ENCODE measurements around the gene PKHD1.

DNA sequence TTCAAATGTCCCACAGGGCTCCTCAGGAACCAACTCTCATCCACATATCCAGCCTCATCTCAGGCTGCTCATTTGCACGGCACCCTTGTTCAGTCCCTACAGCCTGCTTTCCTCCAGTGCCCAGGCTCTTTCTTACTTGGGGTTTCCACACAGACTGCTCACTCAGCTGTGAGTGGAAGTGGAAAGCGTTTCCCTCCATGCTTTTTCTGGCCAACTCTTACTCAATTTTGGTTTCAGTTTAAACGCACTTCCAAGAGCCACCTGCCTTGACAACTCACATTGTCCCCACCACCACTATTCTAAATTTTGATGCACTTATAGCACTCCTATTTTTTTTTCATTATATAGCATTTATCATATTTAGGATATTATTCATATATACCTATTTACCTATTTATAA, 367.1 kb downstream of the PKHD1 start:
- TF ChIP-seq EP300 (IDR thresholded peaks at IDR 0.05): no peak
- TF ChIP-seq, protein P1, sequence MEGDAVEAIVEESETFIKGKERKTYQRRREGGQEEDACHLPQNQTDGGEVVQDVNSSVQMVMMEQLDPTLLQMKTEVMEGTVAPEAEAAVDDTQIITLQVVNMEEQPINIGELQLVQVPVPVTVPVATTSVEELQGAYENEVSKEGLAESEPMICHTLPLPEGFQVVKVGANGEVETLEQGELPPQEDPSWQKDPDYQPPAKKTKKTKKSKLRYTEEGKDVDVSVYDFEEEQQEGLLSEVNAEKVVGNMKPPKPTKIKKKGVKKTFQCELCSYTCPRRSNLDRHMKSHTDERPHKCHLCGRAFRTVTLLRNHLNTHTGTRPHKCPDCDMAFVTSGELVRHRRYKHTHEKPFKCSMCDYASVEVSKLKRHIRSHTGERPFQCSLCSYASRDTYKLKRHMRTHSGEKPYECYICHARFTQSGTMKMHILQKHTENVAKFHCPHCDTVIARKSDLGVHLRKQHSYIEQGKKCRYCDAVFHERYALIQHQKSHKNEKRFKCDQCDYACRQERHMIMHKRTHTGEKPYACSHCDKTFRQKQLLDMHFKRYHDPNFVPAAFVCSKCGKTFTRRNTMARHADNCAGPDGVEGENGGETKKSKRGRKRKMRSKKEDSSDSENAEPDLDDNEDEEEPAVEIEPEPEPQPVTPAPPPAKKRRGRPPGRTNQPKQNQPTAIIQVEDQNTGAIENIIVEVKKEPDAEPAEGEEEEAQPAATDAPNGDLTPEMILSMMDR (IDR thresholded peaks at IDR 0.05): no peak
- no peak for TF ChIP-seq POLR2A (IDR thresholded peaks at IDR 0.05)
